Stimulated activated CD4-positive, alpha-beta T cell treated with anti-CD3 and anti-CD28 coated beads, Interleukin-15, amount 100 ng/mL, for 48 hours (primary cell): ENCODE measurements around the gene MYH11.
A peak's percentile ranks its signal among the peaks of the same experiment; 100 is the strongest.
"Not testable (repeated sequence)": the region's sequence is repeated elsewhere in the genome, so short reads cannot be mapped to it uniquely, and the experiment has no call there.

Experiments
- DNase-seq, 2 donors: peaks; one replicate each; pipeline ENCODE4 v3.0.0-alpha.2; 2020; ENCODE audit warnings: low read depth in 2 of 2

MYH11 gene

GRCh38 chr16:15674571-15674970, 182.3 kb downstream of the MYH11 start:
- no peak for DNase-seq

GRCh38 chr16:15672514-15673167, 184.2 kb downstream of the MYH11 start:
- DNase-seq, result peak; percentile 23 to 35

- not testable (repeated sequence) for DNase-seq
Measured at GRCh38 chr16:15672127-15672513, 184.7 kb downstream of the MYH11 start.

GRCh38 chr16:15671530-15672117, 185.2 kb downstream of the MYH11 start:
- DNase-seq, result no peak

- no peak for DNase-seq
Measured at GRCh38 chr16:15667091-15667742, 189.6 kb downstream of the MYH11 start.

GRCh38 chr16:15665107-15665506, 191.7 kb downstream of the MYH11 start:
- DNase-seq, result no peak

GRCh38 chr16:15660203-15660601, 196.6 kb downstream of the MYH11 start:
- DNase-seq, result no peak

GRCh38 chr16:15658556-15658955, 198.3 kb downstream of the MYH11 start:
- no peak for DNase-seq

GRCh38 chr16:15658149-15658548, 198.7 kb downstream of the MYH11 start:
- DNase-seq, result no peak

GRCh38 chr16:15655561-15655960, 201.3 kb downstream of the MYH11 start:
- DNase-seq, result not testable (repeated sequence)

GRCh38 chr16:15654591-15654990, 202.2 kb downstream of the MYH11 start:
- DNase-seq, result no peak

- DNase-seq, result no peak
Measured at GRCh38 chr16:15653227-15653626, 203.6 kb downstream of the MYH11 start.
